SK-N-SH treated with all-trans-retinoic acid at 6 μM for 48 hours (cell line): ENCODE measurements around the gene FOXO1.
"Not testable (repeated sequence)": the region's sequence is repeated elsewhere in the genome, so short reads cannot be mapped to it uniquely, and the experiment has no call there.

Experiments used
- ARNTL ChIP-seq: fragments of 450-650 bp; formaldehyde crosslinking; IDR thresholded peaks from 2 replicates; pipeline ENCODE4 v1.5.0; 2020; ENCODE audit warnings: low read depth, mild to moderate bottlenecking, moderate library complexity, borderline replicate concordance
- GLIS3 ChIP-seq: fragments of 250-450 bp; sonication (Bioruptor Pico); IDR thresholded peaks from 2 replicates; pipeline ENCODE4 v1.5.0; 2020; ENCODE audit warnings: mild to moderate bottlenecking, moderate library complexity
- ISL1 ChIP-seq: fragments of 250-450 bp; sonication (Bioruptor Pico); IDR thresholded peaks from 2 replicates; pipeline ENCODE4 v2.1.2; 2022; ENCODE audit warnings: mild to moderate bottlenecking, moderate library complexity
- OSR1 ChIP-seq: fragments of 250-450 bp; sonication (Bioruptor Pico); IDR thresholded peaks from 2 replicates; pipeline ENCODE4 v1.8.0; 2022; ENCODE audit warnings: moderate library complexity, mild to moderate bottlenecking, inconsistent platforms
- PPARA ChIP-seq: fragments of 250-450 bp; sonication (Bioruptor Pico); IDR thresholded peaks from 2 replicates; pipeline ENCODE4 v1.5.0; 2020; ENCODE audit warnings: mild to moderate bottlenecking, borderline replicate concordance
- TCF4 ChIP-seq: fragments of 250-450 bp; sonication (Bioruptor Pico); IDR thresholded peaks from 2 replicates; pipeline ENCODE4 v1.8.0; 2021; ENCODE audit warnings: mild to moderate bottlenecking, moderate library complexity, borderline replicate concordance
- TOX ChIP-seq: fragments of 250-450 bp; sonication (Bioruptor Pico); IDR thresholded peaks from 2 replicates; pipeline ENCODE4 v1.8.0; 2021; ENCODE audit warnings: mild to moderate bottlenecking, moderate library complexity, borderline replicate concordance
- ZFP3 ChIP-seq: fragments of 250-450 bp; sonication (Bioruptor Pico); IDR thresholded peaks from 2 replicates; pipeline ENCODE4 v1.5.0; 2020; ENCODE audit warnings: mild to moderate bottlenecking, moderate library complexity
- ZFP30 ChIP-seq: fragments of 450-650 bp; formaldehyde crosslinking; IDR thresholded peaks from 2 replicates; pipeline ENCODE4 v1.5.0; 2022; ENCODE audit warnings: mild to moderate bottlenecking, moderate library complexity
- ZNF70 ChIP-seq: fragments of 450-650 bp; formaldehyde crosslinking; IDR thresholded peaks from 2 replicates; pipeline ENCODE4 v1.5.0; 2020; ENCODE audit warnings: mild to moderate bottlenecking, moderate library complexity
- ZNF8 ChIP-seq: fragments of 450-650 bp; formaldehyde crosslinking; IDR thresholded peaks from 2 replicates; pipeline ENCODE4 v1.5.0; 2020; ENCODE audit warnings: mild to moderate bottlenecking, moderate library complexity
- TF ChIP-seq, protein P1 (sequence below): fragments of 250-450 bp; sonication (Bioruptor Pico); IDR thresholded peaks from 2 replicates; pipeline ENCODE4 v1.5.1; 2020; ENCODE audit warnings: low read depth, mild to moderate bottlenecking, moderate library complexity
- TF ChIP-seq, protein P2 (sequence below): fragments of 250-450 bp; sonication (Bioruptor Pico); IDR thresholded peaks from 2 replicates; pipeline ENCODE4 v1.5.1; 2021; ENCODE audit warnings: mild to moderate bottlenecking, moderate library complexity

DNA sequence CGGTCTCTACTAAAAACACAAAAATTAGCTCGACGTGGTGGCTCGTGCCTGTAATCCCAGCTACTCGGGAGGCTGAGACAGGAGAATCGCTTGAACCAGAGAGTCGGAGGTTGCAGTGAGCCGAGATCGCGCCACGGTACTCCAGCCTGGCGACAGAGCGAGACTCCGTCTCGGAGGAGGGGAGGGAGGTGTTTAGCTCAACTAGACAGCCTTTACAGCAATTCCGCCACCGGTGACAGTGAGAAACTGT, 2.4 kb downstream of the FOXO1 start:
- not testable (repeated sequence) for TF ChIP-seq ZFP3 (CRISPR knock-in tag); TCF4 (CRISPR knock-in tag); GLIS3; ZNF70 (CRISPR knock-in tag); ZNF8 (CRISPR knock-in tag); ZFP30 (CRISPR knock-in tag); ISL1 (CRISPR knock-in tag); OSR1 (CRISPR knock-in tag); ARNTL (CRISPR knock-in tag); TOX; PPARA
- TF ChIP-seq, protein P1, sequence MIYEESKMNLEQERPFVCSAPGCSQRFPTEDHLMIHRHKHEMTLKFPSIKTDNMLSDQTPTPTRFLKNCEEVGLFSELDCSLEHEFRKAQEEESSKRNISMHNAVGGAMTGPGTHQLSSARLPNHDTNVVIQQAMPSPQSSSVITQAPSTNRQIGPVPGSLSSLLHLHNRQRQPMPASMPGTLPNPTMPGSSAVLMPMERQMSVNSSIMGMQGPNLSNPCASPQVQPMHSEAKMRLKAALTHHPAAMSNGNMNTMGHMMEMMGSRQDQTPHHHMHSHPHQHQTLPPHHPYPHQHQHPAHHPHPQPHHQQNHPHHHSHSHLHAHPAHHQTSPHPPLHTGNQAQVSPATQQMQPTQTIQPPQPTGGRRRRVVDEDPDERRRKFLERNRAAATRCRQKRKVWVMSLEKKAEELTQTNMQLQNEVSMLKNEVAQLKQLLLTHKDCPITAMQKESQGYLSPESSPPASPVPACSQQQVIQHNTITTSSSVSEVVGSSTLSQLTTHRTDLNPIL (CRISPR knock-in tag), result not testable (repeated sequence)
- TF ChIP-seq, protein P2, sequence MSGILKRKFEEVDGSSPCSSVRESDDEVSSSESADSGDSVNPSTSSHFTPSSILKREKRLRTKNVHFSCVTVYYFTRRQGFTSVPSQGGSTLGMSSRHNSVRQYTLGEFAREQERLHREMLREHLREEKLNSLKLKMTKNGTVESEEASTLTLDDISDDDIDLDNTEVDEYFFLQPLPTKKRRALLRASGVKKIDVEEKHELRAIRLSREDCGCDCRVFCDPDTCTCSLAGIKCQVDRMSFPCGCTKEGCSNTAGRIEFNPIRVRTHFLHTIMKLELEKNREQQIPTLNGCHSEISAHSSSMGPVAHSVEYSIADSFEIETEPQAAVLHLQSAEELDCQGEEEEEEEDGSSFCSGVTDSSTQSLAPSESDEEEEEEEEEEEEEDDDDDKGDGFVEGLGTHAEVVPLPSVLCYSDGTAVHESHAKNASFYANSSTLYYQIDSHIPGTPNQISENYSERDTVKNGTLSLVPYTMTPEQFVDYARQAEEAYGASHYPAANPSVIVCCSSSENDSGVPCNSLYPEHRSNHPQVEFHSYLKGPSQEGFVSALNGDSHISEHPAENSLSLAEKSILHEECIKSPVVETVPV (CRISPR knock-in tag), result not testable (repeated sequence)
